Nephron (organoid): ENCODE measurements around the gene HPF1.
"Not testable (repeated sequence)": the region's sequence is repeated elsewhere in the genome, so short reads cannot be mapped to it uniquely, and the experiment has no call there.

Experiments
- H3K27ac Mint-ChIP-seq, 3 experiments: 2 replicates each; pipeline ENCODE4 v1.8.0; 2020; ENCODE audit warnings: mixed read lengths in 3 of 3, mild to moderate bottlenecking in 2 of 3, moderate library complexity in 1 of 3
- H3K27me3 Mint-ChIP-seq: 2 replicates; pipeline ENCODE4 v1.8.0; 2021; ENCODE audit warnings: low read depth, mild to moderate bottlenecking, moderate library complexity, mixed read lengths
- H3K36me3 Mint-ChIP-seq: 2 replicates; pipeline ENCODE4 v1.8.0; 2020; ENCODE audit warnings: low read depth, mixed read lengths
- H3K4me1 Mint-ChIP-seq: 2 replicates; pipeline ENCODE4 v1.8.0; 2020; ENCODE audit warnings: mixed read lengths
- H3K4me3 Mint-ChIP-seq, 3 experiments: 2 replicates each; pipeline ENCODE4 v1.8.0; 2020; ENCODE audit warnings: mild to moderate bottlenecking in 3 of 3, mixed read lengths in 3 of 3, moderate library complexity in 2 of 3
- H3K9me3 Mint-ChIP-seq: 2 replicates; pipeline ENCODE4 v1.8.0; 2020; ENCODE audit warnings: mixed read lengths
- CTCF ChIP-seq, 3 experiments: fragments of 200-600 bp; sonication (generic); IDR thresholded peaks; one replicate each; pipeline ENCODE4 v1.5.0; 2021; ENCODE audit warnings: antibody characterized with exemption in 3 of 3; ENCODE audit not compliant: unreplicated experiment in 3 of 3

HPF1 gene

DNA sequence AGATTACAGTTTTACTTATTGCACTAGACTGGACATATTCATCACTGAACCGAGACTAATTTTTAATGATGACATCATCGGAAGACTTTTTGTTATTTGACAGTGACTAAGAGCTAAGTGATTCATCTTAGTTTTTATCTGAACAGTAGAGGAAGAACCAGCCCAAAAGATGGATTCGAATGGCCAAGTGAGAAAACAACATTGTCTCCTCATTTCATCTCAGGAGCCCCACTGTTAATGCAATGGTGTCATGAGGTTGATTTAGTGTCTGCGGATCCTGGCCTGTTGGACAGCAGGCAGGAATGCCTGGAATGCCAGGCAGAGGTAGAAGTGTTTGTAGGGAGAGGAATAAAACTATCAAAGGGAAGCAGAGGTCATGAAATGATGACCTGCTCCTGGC is 37.8 kb upstream of the HPF1 start:
- no peak for TF ChIP-seq CTCF (IDR thresholded peaks at IDR 0.05; ENCODE audit: unreplicated experiment in 3 of 3)
- no peak overlapping the region for H3K4me3 Mint-ChIP-seq
- peaks cover 20% of the 10 kb centered on the region for H3K27me3 Mint-ChIP-seq
- H3K27ac Mint-ChIP-seq, result no peak overlapping the region
- no peaks in the 10 kb centered on the region for H3K4me1 Mint-ChIP-seq
- no peaks in the 10 kb centered on the region for H3K9me3 Mint-ChIP-seq
- H3K36me3 Mint-ChIP-seq, result no peaks in the 10 kb centered on the region

- H3K9me3 Mint-ChIP-seq, result peaks cover 3% of the 10 kb centered on the region
- H3K27me3 Mint-ChIP-seq, result peaks cover 57% of the 10 kb centered on the region
- H3K4me1 Mint-ChIP-seq, result no peaks in the 10 kb centered on the region
- TF ChIP-seq CTCF (IDR thresholded peaks at IDR 0.05; ENCODE audit: unreplicated experiment in 3 of 3), result peak; percentile 52 to 61 (median 60)
- no peaks in the 10 kb centered on the region for H3K36me3 Mint-ChIP-seq
- H3K4me3 Mint-ChIP-seq, result peak overlapping the region; percentile 61 to 69 (median 61)
- no peak overlapping the region for H3K27ac Mint-ChIP-seq
These were observed 33.9 kb upstream of the HPF1 start for GRCh38 chr4:169791527-169792156.

- Mint-ChIP-seq H3K4me1 (no peaks in the 10 kb centered on the region), H3K4me3 (no peak overlapping the region), H3K9me3 (peaks cover 3% of the 10 kb centered on the region), H3K36me3 (no peaks in the 10 kb centered on the region), H3K27ac (no peak overlapping the region), H3K27me3 (peaks cover 61% of the 10 kb centered on the region)
- no peak for TF ChIP-seq CTCF (IDR thresholded peaks at IDR 0.05; ENCODE audit: unreplicated experiment in 3 of 3)
These were observed 33.3 kb upstream of the HPF1 start for GRCh38 chr4:169791062-169791461.

GRCh38 chr4:169774466-169775445 is 17.0 kb upstream of the HPF1 start:
- Mint-ChIP-seq H3K9me3 (peaks cover 4% of the 10 kb centered on the region), H3K4me1 (peaks cover 10% of the 10 kb centered on the region), H3K27ac (no peak overlapping the region), H3K27me3 (peaks cover 9% of the 10 kb centered on the region), H3K4me3 (no peak overlapping the region), H3K36me3 (no peaks in the 10 kb centered on the region)
- peak in 2 of 3 experiments; percentile 6 to 7 for TF ChIP-seq CTCF (IDR thresholded peaks at IDR 0.05; ENCODE audit: unreplicated experiment in 3 of 3)

DNA sequence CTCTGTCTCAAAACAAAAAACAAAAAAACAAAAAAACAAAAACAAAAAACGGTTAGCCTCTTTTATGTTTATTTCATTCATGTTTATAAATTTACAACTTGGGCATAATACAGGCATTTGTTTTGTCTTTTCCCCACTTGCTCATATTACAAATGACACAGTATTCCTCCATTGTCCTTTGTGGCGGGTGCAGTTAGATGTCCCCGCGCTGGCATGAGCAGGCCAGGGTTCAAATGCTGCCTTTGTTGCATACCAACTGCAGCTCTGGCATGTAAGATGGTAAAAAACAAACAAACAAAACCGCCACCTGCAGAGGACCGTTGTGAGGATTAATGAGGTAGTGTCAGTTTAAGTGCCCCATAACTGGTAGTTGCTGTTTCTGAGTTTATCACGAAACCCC is 16.1 kb upstream of the HPF1 start:
- Mint-ChIP-seq H3K27ac (no peak overlapping the region), H3K4me3 (no peak overlapping the region), H3K4me1 (peaks cover 10% of the 10 kb centered on the region), H3K27me3 (peaks cover 9% of the 10 kb centered on the region), H3K9me3 (peaks cover 4% of the 10 kb centered on the region), H3K36me3 (no peaks in the 10 kb centered on the region)
- TF ChIP-seq CTCF (IDR thresholded peaks at IDR 0.05; ENCODE audit: unreplicated experiment in 3 of 3), result no peak

- H3K27ac Mint-ChIP-seq, H3K36me3 Mint-ChIP-seq, H3K9me3 Mint-ChIP-seq, H3K27me3 Mint-ChIP-seq, H3K4me3 Mint-ChIP-seq: not testable (repeated sequence)
- peaks cover 16% of the 10 kb centered on the region for H3K4me1 Mint-ChIP-seq
These were observed 13.9 kb upstream of the HPF1 start for GRCh38 chr4:169771556-169772080.
